HG03354 (cell line): ENCODE measurements around the gene LRRC75B.
"Not testable (repeated sequence)": the region's sequence is repeated elsewhere in the genome, so short reads cannot be mapped to it uniquely, and the experiment has no call there.

ENCODE experiments used
- ATAC-seq: cut with Tn5 transposase; IDR thresholded peaks from one replicate; pipeline ENCODE4 v1.9.1; 2021; ENCODE audit warnings: mild to moderate bottlenecking; ENCODE audit not compliant: unreplicated experiment, poor library complexity, severe bottlenecking

The LRRC75B gene

GRCh38 chr22:24602847-24603769 lies 10.2 kb upstream of the LRRC75B start, which contains the start of gene GGT1:
Gene GGT1 (plus strand): TSS chr22:24603193. CDS start chr22:24611082, 7,889 bp downstream.
- ATAC-seq = not testable (repeated sequence)

- ATAC-seq = not testable (repeated sequence)
Measured at GRCh38 chr22:24602105-24602749, 9.4 kb upstream of the LRRC75B start.

DNA sequence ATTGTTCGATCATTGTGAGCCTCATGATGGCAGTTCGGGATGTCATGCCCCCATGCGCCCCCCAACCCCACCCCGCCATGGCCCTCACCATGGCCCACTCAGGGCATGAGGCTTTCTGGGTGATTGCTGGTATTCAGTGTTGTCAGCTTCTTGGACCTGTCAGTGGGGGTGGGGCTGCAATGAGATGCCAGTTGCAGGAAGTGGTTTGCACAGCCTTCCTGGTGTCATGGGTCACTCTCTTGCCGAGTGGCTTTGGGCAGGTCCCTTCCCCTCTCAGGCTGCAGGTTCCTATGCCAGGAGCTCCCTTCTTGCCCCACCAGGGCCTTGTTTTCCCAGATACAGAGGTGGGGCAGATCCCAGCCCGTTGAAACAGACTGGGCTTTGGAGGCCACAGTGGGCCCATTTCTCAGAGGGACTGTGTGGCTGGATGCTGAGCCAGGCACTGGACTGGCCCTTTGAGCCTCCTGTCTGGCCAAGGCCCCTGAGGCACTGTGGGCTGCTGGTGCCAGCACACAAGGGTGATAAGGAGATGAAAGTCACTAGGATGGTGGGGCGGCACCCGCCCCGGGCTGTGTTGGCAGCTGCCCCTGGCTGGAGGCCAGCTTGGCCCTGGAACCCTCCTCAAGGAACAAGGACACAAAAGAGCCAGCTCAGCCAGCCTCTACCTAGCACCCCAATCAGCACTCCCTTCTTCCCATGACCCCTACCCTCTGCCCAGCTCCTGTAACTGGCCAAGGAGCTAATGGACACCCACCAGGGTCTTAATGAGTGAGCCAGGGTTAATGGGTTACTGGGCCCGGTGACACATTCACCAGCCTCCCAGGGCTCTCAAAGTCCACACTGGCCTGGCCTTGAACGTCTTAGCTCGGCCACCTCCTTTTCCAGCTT lies 8.6 kb upstream of the LRRC75B start:
- no peak for ATAC-seq

- ATAC-seq = not testable (repeated sequence)
Measured at GRCh38 chr22:24599958-24600715, 7.3 kb upstream of the LRRC75B start.

DNA sequence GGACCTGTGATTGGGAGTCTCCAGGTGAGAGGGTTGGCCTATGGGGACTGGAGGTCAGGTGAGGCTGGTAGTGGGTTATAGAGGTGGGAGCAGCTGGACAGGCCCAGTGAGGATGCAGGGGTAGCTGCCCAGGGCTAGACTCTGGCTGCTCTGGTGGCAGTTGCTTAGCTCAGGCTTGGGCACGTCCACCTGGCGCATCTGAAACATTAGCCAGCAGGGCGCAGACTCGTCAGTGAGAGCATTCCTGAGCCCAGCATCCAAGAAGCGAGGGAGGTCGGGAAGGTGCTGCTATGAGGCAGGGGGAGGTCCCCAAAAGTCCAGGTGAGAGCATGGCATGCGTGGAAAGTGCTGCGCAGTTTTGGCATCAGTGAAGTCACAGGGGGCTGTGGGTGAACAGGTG lies 6.6 kb upstream of the LRRC75B start:
- no peak for ATAC-seq

DNA sequence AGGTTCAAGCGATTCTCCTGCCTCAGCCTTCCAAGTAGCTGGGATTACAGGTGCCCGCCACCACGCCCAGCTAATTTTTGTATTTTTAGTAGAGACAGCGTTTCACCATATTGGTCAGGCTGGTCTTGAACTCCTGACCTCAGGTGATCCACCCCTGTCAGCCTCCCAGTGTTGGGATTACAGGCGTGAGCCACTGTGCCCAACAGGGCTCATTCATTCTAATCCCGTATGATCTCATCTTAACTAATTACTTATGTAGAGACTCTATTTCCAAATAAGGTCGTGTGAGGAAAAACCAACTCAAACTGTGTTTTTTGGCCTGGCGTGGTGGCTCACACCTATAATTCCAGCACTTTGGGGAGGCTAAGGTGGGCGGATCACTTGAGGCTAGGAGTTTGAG lies 4.2 kb upstream of the LRRC75B start:
- ATAC-seq = not testable (repeated sequence)

DNA sequence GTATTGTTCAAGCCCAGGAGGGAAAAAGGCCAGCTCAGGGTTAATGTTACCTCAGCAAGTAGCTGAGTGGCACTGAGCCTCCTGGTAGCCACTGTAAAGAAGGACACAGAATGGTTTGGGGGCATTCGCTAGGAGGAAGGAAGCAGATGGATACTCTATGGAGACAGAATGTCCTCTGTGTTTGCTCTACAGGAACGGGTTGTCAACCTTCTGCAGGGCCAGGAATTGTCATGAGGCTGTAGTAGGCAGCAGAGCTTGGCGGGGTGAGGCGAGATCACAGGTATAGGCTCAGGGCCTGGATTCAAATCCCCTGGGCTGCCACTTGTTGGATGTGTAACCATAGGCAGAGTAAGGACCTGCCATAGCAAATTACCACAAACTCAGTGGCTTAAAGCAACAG lies 3.0 kb upstream of the LRRC75B start:
- no peak for ATAC-seq

GRCh38 chr22:24595228-24595627 lies 2.4 kb upstream of the LRRC75B start:
- ATAC-seq = no peak

GRCh38 chr22:24594569-24595120 lies 1.8 kb upstream of the LRRC75B start:
- no peak for ATAC-seq

- ATAC-seq = no peak
Measured at GRCh38 chr22:24593836-24594568, 1.1 kb upstream of the LRRC75B start.

DNA sequence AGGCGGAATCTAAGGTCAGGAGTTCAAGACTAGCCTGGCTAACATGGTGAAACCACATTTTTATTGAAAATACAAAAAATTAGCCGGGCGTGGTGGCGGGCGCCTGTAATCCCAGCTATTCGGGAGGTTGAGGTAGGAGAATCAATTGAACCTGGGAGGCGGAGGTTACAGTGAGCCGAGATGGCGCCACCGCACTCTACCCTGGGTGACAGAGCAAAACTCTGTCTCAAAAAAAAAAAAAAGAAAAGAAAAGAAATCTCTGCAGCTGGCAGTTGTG lies 624 bp upstream of the LRRC75B start:
- ATAC-seq = not testable (repeated sequence)

DNA sequence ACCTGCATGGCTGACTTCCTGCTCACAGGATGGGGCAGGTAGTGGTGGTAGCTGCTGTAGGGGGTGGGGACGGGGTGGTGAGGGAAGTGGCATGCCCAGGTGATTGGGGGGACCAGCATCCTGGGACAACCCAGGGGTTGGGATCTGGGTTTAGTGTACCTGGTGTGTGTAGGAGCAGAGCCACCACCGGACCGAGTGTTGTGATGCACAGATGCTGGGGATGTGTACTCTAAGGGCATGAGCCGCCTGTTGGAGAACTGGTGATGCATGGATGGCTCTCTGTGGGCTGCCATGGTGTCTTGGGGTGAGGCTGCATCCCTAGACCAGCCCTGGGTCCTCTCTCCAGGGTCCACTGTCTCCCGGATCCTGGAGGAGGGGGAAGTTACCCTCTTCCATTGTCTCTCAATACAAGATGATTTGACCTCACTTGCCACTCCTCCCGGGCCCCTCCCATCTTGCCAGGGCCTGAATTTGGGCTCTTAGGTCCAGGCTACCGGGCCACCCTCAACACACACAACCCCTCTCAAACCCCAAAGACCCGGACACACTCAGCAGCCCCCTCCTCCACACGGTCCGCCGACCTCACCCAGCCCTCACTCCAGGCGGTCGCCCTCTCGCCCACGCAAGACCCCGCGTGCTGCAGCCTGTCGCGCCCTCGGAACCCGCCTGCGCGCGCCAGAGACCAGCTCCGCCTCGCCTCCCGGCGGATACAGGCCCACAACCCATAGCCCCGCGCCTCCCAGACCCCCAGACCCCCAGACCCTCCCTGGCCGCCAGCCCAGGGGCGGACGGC lies 619 bp downstream of the LRRC75B start:
- no peak for ATAC-seq

GRCh38 chr22:24591286-24591830 lies 1.5 kb downstream of the LRRC75B start:
- ATAC-seq = no peak

GRCh38 chr22:24590596-24591173 lies 2.2 kb downstream of the LRRC75B start:
- no peak for ATAC-seq

DNA sequence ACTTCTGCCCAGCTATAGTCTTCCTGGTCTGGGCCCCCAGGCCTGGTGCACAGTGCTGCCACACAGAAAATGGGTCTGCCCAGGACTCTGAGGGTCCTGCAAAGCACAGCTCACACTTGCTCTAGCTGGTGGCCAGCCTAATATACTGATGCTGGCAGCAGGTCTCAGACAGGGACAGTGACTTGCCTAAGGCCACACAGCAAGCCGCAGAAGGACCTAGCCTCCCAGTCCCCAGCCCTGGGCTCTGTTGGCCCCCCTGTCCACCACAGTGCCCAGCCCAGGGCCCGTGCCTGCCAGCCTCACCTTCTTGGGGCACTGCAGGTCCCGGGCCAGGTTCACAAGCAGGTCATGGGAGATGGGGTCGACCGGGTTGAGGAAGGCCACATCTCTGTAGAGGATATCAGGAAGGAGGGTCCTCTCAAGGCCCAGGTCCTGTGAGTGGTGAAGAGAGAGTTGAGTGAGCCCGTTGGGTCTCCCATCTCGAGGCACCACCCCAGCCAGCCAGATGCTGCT lies 3.3 kb downstream of the LRRC75B start:
- no peak for ATAC-seq

- ATAC-seq = no peak
Measured at GRCh38 chr22:24588757-24589481, 4.0 kb downstream of the LRRC75B start.
